HG03064 (cell line): Measurements from ENCODE around the gene CPEB1.
"Not testable (repeated sequence)": the region's sequence is repeated elsewhere in the genome, so short reads cannot be mapped to it uniquely, and the experiment has no call there.

ENCODE experiments used
- ATAC-seq: cut with Tn5 transposase; IDR thresholded peaks from one replicate; pipeline ENCODE4 v1.9.1; 2021; ENCODE audit warnings: low read depth; ENCODE audit not compliant: unreplicated experiment

CPEB1 gene

DNA sequence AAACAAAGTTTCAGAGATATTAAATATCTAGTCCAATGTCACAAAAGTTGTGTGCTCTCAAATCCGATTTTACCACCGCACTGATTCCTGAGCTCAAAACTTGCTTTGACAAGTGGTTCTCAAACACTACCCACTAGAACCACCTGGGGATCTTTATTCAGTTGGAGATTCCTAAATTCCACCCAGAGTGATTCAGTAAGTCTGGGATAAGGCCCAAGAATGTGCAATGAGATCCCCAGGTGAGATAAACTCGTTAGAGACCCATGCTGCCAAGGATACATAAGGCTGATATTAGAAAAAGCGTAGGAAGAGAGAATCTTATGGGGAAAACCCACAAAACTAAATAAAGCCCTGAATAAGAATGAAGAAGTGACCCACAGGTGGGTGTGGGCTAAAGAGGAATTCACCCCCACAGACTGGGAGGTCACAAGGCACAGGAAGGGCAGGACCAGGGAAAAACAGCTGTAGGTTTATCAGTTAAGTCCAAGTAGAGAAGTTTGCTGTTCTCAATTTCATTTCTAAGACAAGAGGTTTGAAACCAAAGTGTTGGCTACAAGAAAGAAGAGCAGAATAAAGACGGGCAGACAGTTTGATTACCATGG is 95.4 kb downstream of the CPEB1 start:
- ATAC-seq, result no peak

DNA sequence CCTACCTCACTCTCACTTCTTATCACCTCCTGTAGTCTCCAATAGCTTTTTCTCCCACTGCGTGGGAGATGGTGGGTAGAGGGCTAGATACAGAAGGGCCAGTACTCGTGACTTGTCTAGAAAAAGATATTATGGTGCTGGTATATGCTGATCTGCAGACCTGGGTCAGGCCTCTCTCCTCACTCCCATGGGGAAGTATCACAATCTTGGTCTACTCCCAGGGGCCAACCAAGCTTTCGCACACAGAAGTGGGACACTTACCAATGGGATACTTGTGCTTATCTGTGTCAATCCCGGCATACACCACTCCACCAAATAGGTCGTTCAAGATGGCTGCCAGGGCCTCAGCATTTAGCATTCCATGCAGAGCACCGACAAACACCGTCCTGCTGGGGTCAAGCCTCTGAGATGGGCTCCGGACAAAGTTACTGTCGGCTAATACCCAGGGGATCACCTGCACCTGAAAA is 97.9 kb downstream of the CPEB1 start:
- ATAC-seq, result no peak

DNA sequence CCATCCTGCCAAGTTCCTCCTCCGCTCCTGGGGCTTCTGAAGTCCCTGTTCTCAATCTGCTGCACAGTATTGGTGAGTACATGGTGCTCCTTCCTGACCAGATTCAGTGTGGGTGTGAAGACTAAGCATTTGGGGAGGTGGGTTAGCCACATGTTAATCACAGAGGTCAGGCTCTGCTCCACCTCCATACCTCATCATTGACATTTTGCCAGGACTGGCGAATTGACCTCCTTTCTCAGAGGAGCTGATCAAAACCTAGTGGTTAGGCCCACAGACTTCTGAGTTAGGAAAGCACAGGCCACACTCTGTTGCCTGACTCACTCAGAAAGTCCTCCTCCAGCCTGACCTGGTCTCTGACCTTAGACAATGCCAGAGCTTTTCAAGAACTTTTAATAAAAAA is 98.5 kb downstream of the CPEB1 start:
- no peak for ATAC-seq

DNA sequence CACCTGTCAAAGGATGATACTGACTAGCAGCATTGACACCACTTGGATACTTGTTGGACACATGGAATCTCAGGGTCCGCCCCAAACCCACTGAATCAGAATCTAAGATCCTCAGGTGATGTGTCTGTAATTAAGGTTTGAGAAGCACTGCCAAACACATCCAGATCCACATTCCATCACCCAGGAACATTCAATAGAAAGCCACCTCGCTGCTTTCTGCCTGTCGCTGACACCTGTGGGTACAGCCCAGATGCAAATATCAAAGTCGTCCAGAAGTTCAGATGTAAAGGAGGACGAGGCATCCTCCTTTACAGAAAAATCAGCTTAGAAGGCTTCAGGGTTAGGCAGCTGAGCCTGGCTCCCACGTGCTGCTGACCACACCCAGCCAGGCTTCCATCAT is 101.7 kb downstream of the CPEB1 start:
- no peak for ATAC-seq

DNA sequence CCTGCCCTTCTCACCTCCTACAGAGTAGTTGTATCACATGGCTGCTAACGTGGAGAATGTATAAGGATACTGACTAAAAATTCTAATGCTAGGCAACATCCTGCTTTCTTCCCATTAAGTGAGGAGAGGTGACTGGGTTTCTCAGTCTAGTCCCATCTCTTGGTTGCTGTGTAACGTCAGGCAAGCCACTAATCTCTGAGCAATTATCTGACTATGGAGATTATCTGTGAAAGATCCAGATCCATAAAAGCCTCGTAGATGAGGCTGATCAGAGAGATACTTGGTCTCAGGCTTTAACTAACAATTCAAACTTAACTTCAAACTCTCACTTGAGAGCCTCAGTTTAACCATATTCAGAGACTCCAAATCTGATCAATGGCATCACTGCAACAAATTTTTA is 102.2 kb downstream of the CPEB1 start:
- ATAC-seq, result no peak

DNA sequence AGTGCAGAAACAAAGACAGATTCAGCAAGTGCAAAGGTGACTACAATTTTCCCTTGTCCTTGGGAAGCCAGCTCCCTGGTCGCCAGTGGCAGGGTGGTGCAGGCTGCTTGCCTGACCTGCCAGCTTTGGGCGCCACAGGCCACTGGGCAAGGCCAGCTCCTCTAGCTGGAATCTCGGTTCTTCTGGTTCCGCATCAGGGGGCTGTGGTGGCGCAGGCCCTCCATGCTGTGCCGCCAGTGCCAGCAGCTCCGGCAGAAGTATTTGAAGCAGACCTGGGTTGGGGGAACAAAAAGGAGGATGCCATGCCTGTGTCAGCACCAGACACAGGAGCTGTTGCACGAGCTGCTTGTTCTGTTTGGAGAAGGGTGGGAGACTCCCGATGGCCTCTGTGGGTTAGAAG is 102.7 kb downstream of the CPEB1 start:
- ATAC-seq, result no peak

DNA sequence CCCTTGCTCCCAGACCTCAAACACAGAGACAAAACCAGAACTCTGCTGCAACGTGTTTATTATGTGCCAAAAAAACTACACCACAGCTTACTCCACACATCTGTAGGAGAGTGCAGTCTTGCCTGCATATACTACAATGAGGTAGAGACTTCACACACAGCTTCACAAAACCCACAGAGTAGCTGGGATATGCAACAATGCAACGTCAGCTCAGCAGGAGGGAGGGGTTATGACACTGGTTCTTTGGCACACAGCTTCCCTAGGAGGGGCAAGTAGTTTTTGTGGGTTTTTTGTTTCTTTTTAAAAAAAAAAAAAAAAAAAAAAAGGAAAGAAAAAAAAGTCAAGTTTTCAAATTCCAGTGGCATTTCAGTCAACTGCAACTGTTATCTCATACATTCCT is 104.0 kb downstream of the CPEB1 start:
- ATAC-seq, result no peak

DNA sequence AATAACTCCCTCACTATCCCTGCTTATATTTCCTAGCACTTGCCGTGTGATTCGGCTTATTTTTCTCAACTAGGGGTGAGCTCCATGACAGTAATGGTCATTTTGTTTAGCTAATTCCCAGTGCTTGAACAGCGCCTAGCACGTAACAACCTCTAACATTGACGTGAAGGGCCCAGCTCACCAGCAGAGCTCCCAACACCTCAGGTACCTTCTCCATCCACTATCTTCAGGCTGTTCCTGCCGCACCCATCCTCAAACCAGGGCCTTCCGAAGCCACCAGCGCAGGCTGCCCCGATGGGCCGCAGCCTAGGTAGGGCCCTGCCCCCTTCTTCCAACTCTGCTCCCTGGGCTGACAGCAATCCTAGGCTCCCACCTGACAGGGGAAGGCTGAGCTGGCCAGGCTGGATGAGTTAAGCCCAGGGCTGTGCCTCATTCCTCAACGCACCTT is 106.2 kb downstream of the CPEB1 start:
- peak; percentile 3 for ATAC-seq

DNA sequence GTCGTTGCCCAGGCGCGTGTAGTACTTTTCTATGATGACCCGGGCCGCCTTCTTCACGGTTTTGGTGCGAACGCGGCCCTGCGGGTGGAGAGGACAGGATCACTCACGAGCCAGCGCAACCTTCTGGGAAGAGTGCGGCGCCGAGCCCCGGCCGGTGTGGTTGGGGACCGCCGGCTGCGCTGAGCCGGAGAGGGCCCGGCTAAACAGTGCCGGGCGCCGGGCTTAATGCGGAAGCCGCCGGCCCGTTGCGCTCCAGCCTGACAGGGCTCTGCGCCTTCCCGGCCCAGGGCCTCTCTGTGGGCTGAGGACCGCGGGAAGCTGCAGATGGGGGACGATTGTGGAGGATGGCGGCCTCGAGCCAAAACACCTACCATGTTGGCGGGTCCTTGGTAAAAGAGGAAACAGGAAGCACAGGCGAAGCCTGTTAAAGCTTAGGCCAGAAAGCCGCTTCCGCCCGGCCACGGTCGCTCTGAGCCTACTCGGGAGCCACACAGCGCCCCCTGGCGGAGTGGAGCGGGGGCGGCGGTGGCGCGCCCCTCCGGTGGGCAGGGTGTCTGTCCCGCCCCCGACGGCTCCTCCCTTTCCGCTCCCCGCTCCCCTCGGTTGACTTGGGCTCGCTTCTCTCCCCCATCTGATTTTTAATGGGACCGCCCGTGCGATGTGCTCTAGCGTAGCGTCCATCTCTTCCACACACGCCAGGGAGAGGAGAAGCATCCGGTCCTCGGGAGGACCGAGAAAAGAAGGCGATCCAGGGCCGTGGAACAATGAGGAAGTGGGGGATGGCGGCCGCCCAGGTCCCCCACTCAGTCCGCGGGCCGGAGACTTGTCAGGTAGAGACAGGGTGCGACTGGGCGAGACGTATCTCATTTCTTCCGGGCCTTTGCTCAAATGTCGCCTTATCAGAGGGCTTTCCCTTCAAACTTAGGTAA is 106.8 kb downstream of the CPEB1 start, which contains the start of gene RPS17:
TSS of gene RPS17 (minus strand) at position 403 of the 929 bp plus-strand sequence. CDS start at position 374, 29 bp downstream.
- ATAC-seq, result peak; percentile 88

DNA sequence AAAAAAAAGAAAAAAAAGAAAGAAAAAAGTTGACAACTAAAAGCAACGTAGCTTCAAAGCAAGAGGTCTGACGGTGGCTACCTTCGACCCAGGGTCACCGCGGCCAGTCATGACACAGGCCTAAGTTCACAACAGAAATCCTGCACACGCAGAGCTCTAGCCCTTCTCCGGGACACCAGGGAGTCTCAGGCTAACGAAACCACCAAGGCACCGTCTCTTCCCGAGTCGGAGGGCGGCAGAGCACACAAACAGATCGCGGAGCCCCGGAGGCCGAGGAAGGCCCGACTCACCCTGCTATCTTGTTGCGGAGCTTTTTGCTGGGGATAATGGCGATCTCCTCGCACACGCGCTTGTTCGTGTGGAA is 107.5 kb downstream of the CPEB1 start:
- peak; percentile 1 for ATAC-seq

DNA sequence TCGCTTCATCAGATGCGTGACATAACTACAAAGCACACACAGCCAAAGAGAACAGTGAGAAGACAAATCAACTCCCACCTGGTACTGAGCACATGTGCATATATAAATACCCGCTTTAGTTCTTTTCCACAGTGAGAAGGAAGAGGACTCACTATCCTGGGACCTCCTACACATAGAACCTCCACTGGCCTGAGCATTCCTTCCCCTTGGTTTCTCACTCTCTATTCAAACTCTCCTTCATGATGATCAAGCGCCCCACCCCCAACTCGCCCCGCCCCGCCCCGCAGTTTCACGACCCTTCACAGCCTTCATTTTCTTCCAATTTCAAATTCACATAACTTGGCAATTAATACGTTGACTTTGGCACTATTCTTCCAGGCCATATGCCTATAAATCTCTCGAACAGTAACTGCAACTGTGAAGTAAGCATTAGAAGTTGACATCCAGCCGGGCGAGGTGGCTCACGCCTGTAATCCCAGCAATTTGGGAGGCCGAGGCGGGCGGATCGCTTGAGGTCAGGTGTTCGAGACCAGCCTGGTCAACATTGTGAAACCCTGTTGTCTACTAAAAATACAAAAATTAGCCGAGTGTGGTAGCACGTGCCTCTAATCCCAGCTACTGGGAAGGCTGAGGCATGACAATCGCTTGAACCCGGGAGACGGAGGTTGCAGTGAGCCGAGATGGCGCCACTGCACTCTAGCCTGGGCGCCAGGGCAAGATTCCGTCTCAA is 108.0 kb downstream of the CPEB1 start:
- ATAC-seq, result no peak

DNA sequence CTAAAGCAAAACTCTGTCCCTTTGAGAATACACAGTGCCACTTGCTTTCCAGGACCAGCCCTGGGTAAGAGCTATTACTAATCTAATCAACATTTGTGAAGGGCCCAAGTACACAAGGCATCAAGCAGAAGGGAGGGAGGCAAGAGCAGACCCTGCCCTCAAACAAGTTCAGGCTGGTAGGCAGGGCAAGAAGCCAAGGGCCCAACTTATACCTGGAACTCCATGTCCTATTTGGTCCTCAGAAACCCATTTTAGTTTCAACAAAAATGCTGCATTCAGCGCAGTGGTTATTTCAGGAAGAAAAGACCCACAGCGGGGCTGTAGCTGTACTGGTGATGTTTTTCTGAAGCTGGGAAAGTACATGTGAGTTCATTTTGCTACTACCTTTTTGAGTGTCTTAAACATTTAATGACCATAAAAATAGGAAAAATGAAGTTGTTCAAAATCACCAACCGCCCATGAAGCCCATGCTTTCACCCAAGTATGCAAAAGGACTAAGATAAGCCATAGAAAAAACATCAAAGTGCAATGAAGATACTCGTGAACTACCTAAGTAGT is 109.7 kb downstream of the CPEB1 start:
- ATAC-seq, result no peak

DNA sequence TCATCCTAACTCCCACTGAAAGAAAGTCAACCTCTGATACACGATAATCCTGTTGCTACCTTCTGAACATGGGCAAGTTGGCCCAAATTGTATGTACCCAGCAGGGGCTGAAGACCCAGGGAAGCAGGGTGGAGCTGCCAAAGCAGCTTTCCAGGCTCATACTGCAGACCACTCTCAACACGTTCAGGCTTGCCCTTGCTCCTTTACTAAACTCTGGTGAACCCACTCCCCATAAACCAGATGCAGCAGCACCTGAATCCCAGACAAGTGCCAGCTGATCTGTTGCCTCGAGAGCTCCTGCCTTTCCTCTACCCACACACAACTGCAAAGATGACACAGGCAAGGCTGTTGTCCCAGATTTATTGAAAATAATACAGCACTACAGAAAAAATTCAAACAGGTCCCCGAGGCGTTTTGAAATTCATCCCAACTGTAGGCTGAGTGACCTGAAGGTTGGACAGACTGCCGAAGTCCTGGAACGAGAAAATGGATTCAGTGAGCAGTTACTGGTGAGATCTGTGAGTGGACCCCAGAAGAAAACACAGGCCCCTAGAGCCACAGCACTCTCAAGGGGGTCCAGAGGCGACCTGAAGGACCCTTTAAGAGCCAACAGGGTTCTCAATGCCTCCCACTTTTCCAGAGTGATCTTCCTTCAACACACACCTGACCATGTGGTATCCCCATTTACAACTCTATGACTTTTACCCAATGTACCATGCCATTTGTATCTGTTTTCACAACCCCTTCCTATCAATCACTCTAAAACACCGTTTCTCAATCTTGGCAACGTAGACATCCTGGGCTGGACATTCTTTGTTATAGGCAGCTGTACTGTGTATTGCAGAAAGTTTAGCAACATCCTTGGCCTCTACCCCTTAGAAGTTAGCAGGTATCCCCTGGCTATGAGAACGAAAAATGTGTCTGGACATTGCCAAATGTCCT is 110.5 kb downstream of the CPEB1 start:
- no peak for ATAC-seq

DNA sequence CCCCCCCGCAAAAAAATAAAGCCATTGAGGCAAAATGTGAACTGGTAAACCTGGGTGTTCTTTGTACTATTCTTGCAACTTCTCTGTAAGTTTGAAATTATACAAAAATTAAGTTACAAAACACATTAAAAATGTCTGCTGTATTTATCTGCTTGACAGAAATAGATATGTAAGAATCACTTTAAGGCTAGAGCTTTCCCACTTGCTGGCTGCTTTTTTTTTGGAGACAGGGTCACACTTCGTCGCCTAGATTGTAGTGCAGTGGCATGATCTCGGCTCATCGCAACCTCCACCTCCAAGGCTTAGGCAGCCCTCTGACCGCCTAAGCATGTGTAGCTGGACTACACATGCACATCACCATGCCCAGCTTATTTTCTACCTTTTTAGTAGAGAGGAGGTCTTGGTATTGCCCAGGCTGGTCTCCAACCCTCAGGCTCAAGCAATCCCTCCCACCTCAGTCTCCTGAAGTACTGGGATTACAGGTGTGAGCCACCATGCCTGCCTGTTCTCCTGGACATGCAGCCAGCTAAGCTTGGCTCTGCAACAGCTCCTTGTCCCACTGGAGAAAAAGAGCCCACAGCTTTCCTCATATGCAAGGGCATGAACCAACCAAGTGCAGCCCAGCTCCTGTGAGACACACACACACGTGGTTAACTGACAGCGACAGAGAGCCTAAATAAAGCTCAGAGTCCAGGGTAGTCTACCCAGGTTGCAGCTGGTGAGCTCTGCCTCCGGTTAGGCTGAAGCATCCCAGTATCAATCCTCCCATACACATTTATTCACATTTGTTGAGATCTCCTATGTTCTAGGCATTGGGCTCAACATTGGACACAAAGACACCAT is 111.4 kb downstream of the CPEB1 start:
- no peak for ATAC-seq

DNA sequence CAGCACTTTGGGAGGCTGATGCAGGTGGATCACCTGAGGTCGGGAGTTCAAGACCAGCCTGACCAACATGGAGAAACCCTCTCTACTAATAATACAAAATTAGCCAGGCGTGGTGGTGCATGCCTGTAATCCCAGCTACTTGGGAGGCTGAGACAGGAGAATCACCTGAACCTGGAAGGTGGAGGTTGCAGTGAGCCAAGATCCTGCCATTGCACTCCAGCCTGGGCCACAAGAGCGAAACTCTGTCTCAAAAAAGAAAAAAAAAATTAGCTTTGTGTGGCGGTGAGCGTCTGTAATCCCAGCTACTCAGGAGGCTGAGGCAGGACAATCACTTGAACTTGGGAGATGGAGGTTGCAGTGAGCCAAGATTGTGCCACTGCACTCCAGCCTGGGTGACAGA is 112.0 kb downstream of the CPEB1 start:
- not testable (repeated sequence) for ATAC-seq

DNA sequence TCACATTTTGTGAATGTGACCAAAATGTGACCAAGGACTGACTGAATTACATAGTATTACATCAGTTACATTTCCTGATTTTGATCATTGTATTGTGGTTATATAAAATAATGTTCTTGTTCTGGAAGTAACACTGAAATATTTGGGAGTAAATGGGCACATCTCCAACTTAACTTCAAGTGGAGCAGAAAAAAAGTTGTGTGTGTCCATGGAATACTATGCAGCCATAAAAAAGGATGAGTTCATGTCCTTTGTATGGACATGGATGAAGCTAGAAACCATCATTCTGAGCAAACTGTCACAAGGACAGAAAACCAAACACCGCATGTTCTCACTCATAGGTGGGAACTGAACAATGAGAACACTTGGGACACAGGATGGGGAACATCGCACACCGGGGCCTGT is 112.7 kb downstream of the CPEB1 start:
- not testable (repeated sequence) for ATAC-seq

DNA sequence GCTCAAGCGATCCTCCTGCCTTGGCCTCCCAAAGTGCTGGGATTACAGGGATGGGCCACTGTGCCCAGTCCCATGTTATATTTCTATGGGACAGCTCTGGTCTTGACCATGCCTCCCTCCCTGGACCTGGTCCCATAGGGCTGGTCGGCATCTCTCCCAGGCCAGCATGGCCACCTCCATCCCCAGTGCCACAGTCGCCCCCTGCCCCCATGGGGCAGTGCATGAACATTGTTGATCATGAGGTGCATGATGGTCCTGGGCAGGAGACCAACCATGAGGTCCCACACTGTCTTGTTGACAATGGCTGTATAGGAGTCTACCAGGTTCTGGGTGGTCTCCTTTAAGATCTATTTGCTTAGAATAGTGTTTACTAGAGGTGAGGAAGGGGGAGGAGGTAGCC is 113.4 kb downstream of the CPEB1 start:
- no peak for ATAC-seq

DNA sequence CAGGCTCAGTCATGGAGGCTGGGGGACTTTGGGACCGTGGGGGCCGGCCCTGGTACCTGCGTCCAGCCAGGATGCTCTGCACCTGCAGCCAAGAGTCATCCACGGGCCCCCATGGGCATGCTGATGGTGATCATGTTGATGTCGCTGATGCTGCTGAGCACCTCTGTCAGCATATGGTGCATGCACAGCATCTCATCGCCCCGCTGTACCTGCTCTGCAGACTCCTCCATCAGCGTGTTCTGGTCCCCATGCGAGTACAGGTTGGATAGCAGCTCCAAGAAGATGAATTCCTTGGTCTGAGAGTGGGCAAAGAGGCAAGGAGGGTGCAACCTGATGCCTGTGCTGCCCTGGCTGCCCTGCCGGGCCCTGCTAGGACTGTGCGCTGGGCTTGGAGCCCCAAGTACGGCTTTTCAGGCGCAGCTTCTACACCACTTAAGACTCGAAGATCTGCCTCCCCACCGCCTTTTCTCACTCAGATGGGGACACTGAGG is 114.1 kb downstream of the CPEB1 start:
- ATAC-seq, result no peak
